GM12874 (cell line): ENCODE results near the gene RPH3AL.

ENCODE experiments used
- TF ChIP-seq, protein P1 (sequence below): IDR thresholded peaks from 2 replicates; pipeline ENCODE4 v1.5.1; 2011; ENCODE audit warnings: low read depth, mild to moderate bottlenecking, control low read depth, low read length, moderate library complexity; ENCODE audit not compliant: insufficient read depth

Gene RPH3AL

GRCh38 chr17:298791-299450 lies 53.7 kb downstream of the RPH3AL start:
- TF ChIP-seq, protein P1, sequence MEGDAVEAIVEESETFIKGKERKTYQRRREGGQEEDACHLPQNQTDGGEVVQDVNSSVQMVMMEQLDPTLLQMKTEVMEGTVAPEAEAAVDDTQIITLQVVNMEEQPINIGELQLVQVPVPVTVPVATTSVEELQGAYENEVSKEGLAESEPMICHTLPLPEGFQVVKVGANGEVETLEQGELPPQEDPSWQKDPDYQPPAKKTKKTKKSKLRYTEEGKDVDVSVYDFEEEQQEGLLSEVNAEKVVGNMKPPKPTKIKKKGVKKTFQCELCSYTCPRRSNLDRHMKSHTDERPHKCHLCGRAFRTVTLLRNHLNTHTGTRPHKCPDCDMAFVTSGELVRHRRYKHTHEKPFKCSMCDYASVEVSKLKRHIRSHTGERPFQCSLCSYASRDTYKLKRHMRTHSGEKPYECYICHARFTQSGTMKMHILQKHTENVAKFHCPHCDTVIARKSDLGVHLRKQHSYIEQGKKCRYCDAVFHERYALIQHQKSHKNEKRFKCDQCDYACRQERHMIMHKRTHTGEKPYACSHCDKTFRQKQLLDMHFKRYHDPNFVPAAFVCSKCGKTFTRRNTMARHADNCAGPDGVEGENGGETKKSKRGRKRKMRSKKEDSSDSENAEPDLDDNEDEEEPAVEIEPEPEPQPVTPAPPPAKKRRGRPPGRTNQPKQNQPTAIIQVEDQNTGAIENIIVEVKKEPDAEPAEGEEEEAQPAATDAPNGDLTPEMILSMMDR = no peak

- TF ChIP-seq, protein P1 = no peak
Observed at GRCh38 chr17:297758-298157, 54.8 kb downstream of the RPH3AL start.

DNA sequence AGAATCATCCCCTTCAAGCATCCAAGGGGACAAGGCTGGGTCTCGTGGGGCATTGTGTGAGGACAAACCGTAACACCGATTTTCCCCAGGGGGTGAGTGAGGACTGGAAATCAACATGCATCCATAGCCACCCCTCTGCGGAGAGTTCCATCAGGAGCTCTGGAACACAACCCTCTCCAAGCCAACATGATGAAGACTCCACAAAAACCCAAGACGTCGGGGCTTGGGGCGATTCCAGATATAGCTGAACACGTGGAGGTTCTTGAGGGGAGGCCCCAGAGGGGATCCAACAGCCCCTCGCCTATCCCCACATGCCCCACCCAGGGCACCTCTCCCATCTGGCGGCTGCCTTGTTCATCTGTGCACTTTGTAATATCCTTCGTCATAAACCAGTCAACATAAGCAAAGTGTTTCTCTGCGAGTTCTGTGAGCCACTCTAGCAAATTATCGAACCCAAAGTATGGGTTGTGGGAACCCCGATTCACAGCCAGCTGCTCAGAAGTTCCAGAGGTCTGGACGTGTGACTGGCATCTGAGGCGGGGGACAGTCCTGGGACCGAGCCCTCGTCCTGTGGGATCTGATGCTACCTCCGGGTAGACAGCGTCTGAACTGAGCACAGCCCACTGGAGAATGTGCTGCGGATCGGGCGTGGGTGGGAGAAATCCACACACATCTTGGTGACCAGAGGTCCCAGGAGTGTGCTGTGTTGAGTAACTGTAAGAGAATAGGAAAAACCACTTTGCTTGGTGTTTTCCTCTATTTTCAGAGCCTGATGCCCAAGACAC lies 55.5 kb downstream of the RPH3AL start:
- TF ChIP-seq, protein P1 = no peak

DNA sequence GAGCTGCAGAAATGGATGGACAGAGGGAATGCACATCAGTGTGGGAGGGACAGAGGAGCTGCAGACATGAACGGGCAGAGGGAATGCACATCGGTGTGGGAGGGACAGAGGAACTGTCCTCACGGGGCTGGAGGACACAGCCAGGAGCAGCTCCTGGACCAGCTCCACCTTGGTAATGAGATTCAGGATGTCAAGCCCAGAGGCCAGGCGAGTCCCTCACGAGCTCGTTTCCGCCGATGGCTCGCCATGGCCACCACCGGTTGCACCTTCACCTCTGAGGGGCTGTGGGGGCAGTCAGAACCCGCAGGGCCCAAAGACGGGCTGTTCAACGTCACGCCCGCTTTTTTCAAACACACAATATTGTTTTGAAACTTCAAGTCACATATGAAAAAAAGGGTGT lies 56.2 kb downstream of the RPH3AL start:
- TF ChIP-seq, protein P1 = no peak

DNA sequence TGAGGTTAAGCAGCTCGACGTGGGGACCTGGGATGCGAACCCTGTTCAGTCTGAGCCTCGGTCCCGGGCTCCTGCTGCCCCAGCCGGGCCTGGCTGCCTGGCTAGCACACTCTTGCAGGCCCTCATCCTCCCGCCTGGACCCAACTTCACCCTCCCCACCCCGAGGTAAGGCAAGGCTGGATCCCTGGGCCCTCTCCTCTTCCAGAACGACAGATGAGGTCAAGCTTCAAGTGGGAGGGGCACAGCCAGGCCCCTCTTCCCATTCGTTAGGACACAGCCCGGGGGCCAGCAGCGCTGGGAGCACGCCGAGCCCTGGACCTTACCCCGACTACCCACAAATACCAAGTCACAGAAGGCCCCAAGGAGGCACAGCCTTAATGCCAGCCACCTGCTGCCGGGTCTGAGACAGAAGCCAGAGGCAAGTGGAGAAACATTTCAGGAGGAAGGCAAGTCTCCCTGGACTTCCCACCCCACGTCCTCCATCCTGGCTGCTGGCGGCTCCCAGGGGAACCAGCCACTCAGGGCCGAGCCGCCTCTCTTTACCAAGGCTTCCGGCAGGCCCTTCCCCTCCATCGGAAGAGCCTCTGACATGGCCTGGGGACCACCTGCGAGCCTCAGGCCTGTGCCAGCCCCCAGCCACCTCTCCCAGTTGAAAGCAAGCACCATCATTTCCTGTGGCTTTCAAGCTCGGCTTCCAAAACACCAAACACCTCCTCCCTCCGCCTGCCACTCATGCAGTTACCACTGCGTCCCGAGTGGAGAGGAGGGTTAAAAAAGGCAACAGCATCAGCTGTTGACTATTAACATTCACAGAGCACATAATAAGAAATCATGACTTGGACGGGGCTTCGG lies 59.9 kb downstream of the RPH3AL start:
- TF ChIP-seq, protein P1 = no peak

DNA sequence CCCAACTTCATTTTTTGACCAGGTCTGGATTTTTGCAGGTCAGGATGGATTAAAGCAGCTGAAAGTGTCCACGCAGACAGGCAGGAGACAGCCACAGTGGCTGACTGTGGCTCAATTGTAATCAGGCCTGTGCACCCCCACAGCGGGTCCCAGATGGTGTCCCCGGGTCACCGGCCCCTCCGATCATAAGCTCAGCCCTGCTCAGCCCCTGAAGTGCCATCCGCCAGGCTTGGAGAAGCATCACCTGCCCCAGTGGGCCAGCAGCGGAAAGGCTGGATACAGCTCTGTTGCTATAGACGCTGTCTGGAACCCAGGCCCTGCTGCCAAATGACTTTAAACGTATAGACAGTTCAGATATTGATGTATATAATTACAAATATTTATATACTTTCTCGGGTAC lies 60.6 kb downstream of the RPH3AL start:
- TF ChIP-seq, protein P1 = no peak

DNA sequence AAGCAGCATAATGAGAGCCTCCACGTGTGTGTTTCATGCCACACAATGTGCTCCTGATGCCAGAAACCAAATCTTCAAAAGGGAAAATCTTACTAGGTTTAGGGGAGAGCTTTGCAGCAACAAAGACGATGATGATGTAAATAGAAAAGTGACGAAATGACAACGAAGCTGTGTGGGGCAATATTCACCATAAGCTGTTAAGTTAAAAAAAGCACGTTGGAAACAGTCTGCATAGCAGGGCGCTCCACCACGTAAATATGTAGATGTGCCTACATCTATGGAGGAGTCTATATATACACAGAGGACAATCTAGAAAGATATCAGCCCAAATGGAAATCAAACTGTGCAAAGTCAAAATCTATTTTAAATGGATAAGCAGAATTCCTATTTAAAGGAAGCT lies 61.0 kb downstream of the RPH3AL start:
- TF ChIP-seq, protein P1 = no peak
